K562 treated with DMSO at 1 percent for 12 hours (cell line): ENCODE measurements around the gene OR4D11. TPM values are rescaled to one million over a fixed set of nuclear protein-coding genes. Genes with fewer than 3 reads are reported as not detected.

Experiments
- total RNA-seq: library from RNA; unstranded; fragments of 300-600 nt; gene quantifications from 2 replicates; pipeline ENCODE4 v1.2.3, GENCODE V29; 2022; ENCODE audit not compliant: insufficient read depth

OR4D11 gene
- not detected in 2 replicates for total RNA-seq

DNA sequence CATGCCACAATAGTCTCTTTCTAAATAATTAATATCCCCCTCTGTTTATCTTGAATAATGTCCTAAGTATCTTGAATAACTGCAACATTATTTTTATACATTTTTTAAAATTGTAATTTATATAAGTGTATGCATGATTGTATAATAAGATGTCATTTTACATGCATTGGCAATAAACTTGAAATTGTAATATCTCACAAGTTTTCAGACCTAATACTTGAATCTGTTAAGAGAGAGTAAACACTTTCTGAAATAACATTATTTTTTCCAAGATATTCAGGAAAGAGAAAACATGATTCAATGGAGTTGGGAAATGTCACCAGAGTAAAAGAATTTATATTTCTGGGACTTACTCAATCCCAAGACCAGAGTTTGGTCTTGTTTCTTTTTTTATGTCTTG, at the start of gene OR4D11:
Gene OR4D11 (plus strand): TSS at position 301 of the 400 bp plus-strand sequence. CDS start 0 bp downstream, at position 301.

GRCh38 chr11:59456661-59457060, 46.7 kb upstream of the OR4D11 start, which contains the start of gene OR4D6:
OR4D6 (plus strand) TSS chr11:59456961; CDS start chr11:59456961, 0 bp downstream.

GRCh38 chr11:59473015-59473414, 30.4 kb upstream of the OR4D11 start, which contains the start of gene OR4D10:
OR4D10 (plus strand) TSS chr11:59473315; CDS start chr11:59477430, 4,115 bp downstream.

GRCh38 chr11:59510941-59511589, 7.7 kb downstream of the OR4D11 start, which contains the start of gene OR4D9:
OR4D9 (plus strand) TSS chr11:59511539; CDS start chr11:59514913, 3,374 bp downstream.

Other genes with a start within 250 kb of the OR4D11 start
- gene OR5AN1, start 144.7 kb upstream of the OR4D11 start, total RNA-seq = not detected in 2 replicates
- gene OR5A2, start 77.2 kb upstream of the OR4D11 start, total RNA-seq = not detected in 2 replicates
- gene OR5A1, start 67.1 kb upstream of the OR4D11 start, total RNA-seq = not detected in 2 replicates
- not detected in 2 replicates for gene OR4D6, start 46.6 kb upstream of the OR4D11 start, total RNA-seq
- not detected in 2 replicates for gene OR4D10, start 30.3 kb upstream of the OR4D11 start, total RNA-seq
- not detected in 2 replicates for gene OR4D9, start 8.0 kb downstream of the OR4D11 start, total RNA-seq
- 16.7 and 50.3 TPM in 2 replicates for gene OSBP, start 112.2 kb downstream of the OR4D11 start, total RNA-seq
- 9.2 and 40.2 TPM in 2 replicates for gene PATL1, start 165.5 kb downstream of the OR4D11 start, total RNA-seq
- gene OR10V1, start 210.3 kb downstream of the OR4D11 start, total RNA-seq = not detected in 2 replicates